GM19468 (cell line): ENCODE results near the gene CCKAR.
"Not testable (repeated sequence)": the region's sequence is repeated elsewhere in the genome, so short reads cannot be mapped to it uniquely, and the experiment has no call there.

ENCODE experiments used
- ATAC-seq: cut with Tn5 transposase; IDR thresholded peaks from one replicate; pipeline ENCODE4 v1.9.1; 2021; ENCODE audit warnings: mild to moderate bottlenecking, moderate library complexity, moderate number of reproducible peaks; ENCODE audit not compliant: unreplicated experiment; ENCODE audit errors: extremely low read depth

The CCKAR gene

DNA sequence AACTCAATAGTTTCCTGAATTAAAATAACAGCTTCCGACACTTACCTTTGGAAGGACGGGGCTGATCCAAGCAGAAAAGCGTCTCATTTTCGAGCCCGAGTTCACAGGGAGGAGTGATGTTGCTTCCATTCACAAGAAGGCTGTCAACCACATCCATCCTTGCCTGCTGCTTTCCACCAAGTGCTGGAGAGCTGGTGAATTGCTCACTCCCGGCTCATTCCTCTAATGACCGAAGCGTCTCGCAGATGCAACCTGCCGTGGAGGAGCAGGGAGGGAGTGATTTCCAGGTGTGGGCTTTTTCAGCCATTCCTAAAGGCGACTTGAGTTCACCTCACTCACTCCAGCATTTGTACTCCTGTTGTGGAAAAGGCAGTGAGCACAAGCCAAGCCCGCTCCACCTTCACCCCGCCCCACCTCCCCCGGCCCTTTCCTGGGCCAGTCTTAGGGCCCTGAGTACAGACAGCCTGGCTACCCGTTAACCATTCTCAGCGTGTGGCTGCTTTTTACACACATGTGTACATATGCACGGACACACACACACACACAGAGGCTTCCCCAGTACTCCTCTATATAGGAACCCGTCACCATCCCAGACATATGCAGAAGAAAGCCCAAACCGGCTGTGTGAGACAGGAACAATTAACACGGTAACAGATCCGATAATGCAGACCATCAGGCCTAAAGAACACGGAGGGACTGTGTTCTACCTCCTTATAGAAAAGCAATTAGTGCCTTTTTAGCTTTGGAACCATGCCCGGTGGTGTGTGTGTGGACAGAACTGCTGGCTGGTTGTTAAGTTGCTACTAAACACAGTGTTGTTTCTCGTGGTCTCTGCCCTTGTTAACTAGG lies at the start of gene CCKAR:
TSS of gene CCKAR (minus strand) at position 374 of the 849 bp plus-strand sequence. CDS start at position 157, 217 bp downstream.
- no peak for ATAC-seq

DNA sequence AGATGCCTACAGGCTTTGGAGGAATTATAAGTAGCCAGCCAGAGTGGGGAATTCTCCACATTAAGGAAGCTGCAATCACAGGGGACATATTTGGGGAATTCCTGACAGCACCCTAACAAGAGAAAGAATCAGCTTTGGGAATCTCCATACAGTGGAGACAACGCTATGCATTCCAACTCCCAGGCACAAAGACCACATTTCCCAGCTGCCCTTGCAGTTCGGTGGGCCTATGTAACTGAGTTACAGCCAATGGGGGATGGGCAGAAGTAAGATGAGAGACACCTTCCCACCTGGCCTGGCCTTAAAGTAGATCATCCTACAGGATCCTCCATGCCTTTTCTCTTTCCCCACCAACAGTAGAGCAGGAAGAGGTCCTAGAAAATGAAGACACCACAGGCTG lies 43.4 kb upstream of the CCKAR start:
- no peak for ATAC-seq

- ATAC-seq = no peak
Observed at GRCh38 chr4:26531491-26532116, 41.3 kb upstream of the CCKAR start.

GRCh38 chr4:26530099-26530498 lies 39.8 kb upstream of the CCKAR start:
- ATAC-seq = no peak

- no peak for ATAC-seq
Observed at GRCh38 chr4:26529479-26529878, 39.2 kb upstream of the CCKAR start.

GRCh38 chr4:26525771-26526150 lies 35.5 kb upstream of the CCKAR start:
- ATAC-seq = no peak

DNA sequence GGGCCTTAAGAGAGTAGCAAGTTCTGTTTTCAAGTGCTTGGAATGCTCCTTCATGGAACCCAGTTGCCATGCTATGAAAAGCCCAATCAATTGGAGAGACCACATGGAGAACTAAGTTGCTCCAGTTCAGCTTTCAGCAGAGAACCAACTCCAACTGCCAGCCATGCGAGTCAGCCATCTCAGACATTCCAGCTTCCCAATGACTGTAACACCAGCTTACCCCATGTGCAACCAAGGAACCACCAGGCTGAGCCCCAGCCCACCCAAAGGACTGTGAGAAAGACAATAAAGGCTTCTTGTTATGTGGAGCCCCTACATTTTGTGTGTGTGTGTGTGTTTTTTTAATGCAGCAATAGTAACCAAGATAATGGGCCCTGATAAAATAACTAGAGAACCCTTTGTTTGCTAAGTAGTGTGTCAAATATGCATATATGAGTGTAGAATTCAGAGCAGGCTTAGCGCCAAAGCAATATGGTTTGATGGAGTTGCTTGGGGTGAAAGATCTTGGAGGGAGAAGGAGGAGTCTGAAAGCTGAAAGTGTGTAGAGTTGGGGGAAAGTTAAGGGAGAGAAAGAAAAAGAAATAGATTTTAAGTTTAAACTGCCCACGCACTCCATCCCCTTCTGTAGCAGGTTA lies 35.0 kb upstream of the CCKAR start:
- no peak for ATAC-seq

- ATAC-seq = no peak
Observed at GRCh38 chr4:26524011-26524410, 33.7 kb upstream of the CCKAR start.

- ATAC-seq = no peak
Observed at GRCh38 chr4:26522478-26522877, 32.2 kb upstream of the CCKAR start.

DNA sequence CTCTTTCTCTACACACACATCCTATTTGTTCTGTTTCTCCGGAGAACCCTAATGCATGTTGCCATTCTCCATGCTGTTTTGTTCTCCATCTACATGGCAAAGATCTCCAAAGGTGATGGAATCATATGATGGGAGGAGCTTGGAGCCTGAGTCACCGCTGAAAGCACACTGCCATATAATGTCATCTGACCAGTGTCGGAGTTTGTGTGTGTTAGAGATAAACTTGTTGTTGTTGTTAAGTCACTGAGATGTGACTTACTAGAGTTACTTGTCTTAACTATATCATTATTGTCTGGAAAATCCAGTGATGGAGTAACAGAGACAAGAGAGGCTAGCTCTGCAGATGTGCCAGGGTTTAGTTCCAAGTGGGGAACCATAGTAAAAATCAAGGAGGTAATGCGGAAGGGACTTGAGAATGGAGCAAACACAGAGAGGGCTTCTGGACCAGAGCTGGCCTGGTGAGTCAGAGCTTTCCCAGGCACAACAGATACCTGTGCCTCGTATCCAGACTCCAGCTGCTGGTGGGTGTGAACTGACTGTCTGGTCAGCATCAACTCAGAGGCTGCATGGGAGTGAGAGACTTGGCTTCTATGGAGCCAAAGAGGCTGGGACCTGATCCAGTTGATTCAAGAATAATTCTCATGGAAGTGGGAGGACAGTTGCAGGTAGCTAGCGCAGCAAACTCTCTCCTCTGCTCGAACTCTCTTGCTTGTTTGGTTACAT lies 30.6 kb upstream of the CCKAR start:
- ATAC-seq = no peak

GRCh38 chr4:26515936-26516335 lies 25.7 kb upstream of the CCKAR start:
- ATAC-seq = no peak

DNA sequence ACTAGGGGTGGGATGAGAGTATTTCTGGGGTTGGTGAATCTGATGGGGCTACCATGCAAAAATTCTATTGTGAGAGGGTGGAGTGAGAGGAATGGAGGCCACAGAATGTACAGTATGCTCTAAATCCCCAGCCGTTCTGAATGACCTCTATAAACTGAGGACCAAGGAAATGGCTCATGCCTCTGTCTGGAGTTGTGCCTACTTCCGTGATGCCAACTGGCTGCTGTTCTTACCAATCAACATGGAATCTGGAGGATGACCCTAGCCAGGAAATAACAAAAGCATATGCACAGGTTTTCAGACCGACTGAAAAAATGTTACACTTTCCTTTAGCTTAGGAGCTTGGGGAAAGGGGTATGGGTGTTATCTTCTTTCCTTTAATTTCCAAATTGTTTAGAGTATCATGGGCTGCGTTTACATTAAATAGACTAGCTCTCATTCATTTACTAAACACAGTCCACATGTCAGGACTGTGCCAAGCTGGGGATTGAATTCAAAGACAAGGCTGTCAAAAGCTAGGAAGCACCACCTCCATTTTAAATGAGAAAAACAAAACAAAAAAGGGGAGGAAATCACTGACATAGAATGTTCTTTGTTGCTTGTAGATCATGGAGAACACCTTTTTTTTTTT lies 20.2 kb upstream of the CCKAR start:
- ATAC-seq = no peak

- ATAC-seq = no peak
Observed at GRCh38 chr4:26509681-26510333, 19.5 kb upstream of the CCKAR start.

DNA sequence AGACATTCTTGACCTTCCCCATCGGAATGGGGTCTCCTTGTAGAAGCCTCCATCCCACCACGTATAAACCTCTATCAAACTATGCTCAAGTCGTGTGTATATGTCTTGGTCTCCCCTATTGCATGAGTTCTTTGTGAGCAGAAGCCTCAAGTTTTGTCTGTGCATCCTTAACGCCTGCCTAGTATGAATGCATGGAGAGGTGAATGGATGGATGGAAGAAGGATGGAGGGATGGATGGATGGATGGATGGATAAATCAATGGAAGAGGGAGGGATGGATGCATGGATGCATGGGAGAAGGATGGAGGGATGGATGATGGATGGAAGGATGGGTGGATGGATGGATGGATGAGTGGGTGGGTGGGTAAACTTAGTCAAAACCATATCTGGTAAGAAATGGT lies 17.0 kb upstream of the CCKAR start:
- ATAC-seq = no peak

- ATAC-seq = no peak
Observed at GRCh38 chr4:26503844-26504243, 13.6 kb upstream of the CCKAR start.

- no peak for ATAC-seq
Observed at GRCh38 chr4:26503427-26503826, 13.1 kb upstream of the CCKAR start.

GRCh38 chr4:26500565-26500999 lies 10.3 kb upstream of the CCKAR start:
- ATAC-seq = not testable (repeated sequence)

DNA sequence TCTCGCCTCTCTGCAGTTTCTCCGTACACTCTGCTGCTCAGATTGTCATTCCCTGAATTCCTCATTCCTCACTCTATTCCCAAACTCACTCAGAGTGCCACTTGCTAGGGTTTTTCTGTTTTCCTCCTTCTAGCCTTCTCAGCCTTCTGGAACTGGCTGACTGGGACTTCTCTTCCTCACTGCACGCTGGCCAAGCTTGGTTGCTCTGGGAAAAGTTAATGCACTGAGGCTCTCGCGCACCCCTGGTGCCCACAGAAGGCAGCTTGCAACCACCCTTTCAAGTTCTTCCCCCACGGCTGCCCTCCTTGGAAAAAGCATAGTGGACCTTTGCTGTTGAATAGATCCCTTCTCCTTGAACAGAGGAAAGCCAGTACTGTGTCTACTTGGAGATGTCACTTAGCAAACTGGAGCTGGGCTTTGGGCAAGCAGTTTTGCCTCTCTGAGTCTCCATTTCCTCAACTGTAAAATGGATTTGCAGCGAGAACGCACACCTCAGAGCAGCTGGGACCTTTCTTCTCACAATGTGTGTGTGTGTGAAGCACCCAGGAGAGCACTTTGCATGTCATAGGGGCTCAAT lies 6.0 kb upstream of the CCKAR start:
- no peak for ATAC-seq

DNA sequence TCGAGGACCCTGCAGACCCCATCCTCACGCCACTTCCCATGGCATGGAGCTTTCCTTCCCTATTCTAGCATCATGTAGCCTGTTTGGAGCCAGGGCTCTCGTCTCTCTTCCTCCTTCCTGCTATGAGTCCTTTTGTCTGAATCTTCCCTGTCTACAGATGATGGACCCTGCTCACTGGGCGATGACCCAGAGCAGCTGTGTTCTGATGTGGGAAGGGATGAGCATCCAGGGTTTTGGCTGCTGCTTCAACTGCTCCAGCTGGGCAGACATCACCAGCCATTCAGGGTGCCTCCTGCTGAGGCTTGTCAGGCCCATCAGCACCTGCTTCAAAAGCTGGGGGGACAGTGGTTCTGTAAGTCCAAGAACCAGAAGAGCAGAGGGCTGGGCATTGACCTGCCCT lies 3.2 kb upstream of the CCKAR start:
- no peak for ATAC-seq
